OCI-LY1 (cell line): ENCODE data around the gene PLXNA2.

Experiments used
- CTCF ChIP-seq: fragments of 200-600 bp; sonication (generic), shearing (Covaris generic); IDR thresholded peaks from 2 replicates; pipeline ENCODE4 v1.5.1; 2017; ENCODE audit warnings: mild to moderate bottlenecking, antibody characterized with exemption, low read length, moderate library complexity, mixed read lengths
- EZH2 ChIP-seq: fragments of 200-600 bp; sonication (generic), shearing (Covaris generic); IDR thresholded peaks from 2 replicates; pipeline ENCODE4 v1.8.0; 2017; ENCODE audit warnings: borderline replicate concordance, mixed run types, mild to moderate bottlenecking, antibody characterized with exemption, low read length, moderate library complexity, mixed read lengths

- no peak for TF ChIP-seq EZH2
- no peak for TF ChIP-seq CTCF
Measured at GRCh38 chr1:208061118-208061517, 183.1 kb downstream of the PLXNA2 start.
